Liver (tissue), 9 donors: Measurements from ENCODE around the gene TRMT61B. TPM values are rescaled to one million over a fixed set of nuclear protein-coding genes. Genes with fewer than 3 reads are reported as not detected.

Experiments
- DNase-seq: peaks from one replicate; pipeline ENCODE4 v3.0.0-alpha.2; 2017; ENCODE audit warnings: low spot score
- H3K27ac ChIP-seq, 2 donors: one replicate each; pipeline ENCODE4 v1.7.0; 2013; ENCODE audit warnings: inconsistent platforms in 2 of 2, low read length in 2 of 2, control low read depth in 1 of 2, low read depth in 1 of 2, mild to moderate bottlenecking in 1 of 2
- H3K27me3 ChIP-seq, 4 donors: one replicate each; pipeline versions ENCODE4 v1.6.1 to v1.7.0; 2013; ENCODE audit warnings: low read length in 3 of 4, inconsistent platforms in 1 of 4, mild to moderate bottlenecking in 1 of 4, moderate library complexity in 1 of 4; ENCODE audit not compliant: control insufficient read depth in 4 of 4, insufficient read depth in 4 of 4
- H3K36me3 ChIP-seq, 4 donors: one replicate each; pipeline versions ENCODE4 v1.6.1 to v1.7.0; 2013; ENCODE audit warnings: low read length in 3 of 4, mild to moderate bottlenecking in 3 of 4, low read depth in 1 of 4, moderate library complexity in 1 of 4; ENCODE audit not compliant: control insufficient read depth in 4 of 4, insufficient read depth in 3 of 4
- H3K4me1 ChIP-seq, 4 donors: one replicate each; pipeline versions ENCODE4 v1.6.1 to v1.7.0; 2013; ENCODE audit warnings: low read length in 3 of 4, mild to moderate bottlenecking in 3 of 4, moderate library complexity in 1 of 4; ENCODE audit not compliant: control insufficient read depth in 4 of 4, insufficient read depth in 4 of 4
- H3K4me3 ChIP-seq, 3 donors: one replicate each; pipeline versions ENCODE4 v1.6.1 to v1.7.0; 2013; ENCODE audit warnings: low read length in 3 of 3, control low read depth in 1 of 3, low read depth in 1 of 3, mild to moderate bottlenecking in 1 of 3
- H3K9ac ChIP-seq, 2 donors: one replicate each; pipeline ENCODE4 v1.7.0; 2013; ENCODE audit warnings: low read length in 2 of 2, mild to moderate bottlenecking in 2 of 2, moderate library complexity in 2 of 2, control low read depth in 1 of 2, low read depth in 1 of 2
- H3K9me3 ChIP-seq, 4 donors: one replicate each; pipeline versions ENCODE4 v1.6.1 to v1.7.0; 2013; ENCODE audit warnings: low read length in 3 of 4; ENCODE audit not compliant: control insufficient read depth in 4 of 4
- EGR1 ChIP-seq, 2 donors: IDR thresholded peaks; 2 replicates each; pipeline ENCODE4 v1.6.1; 2016 to 2018; ENCODE audit warnings: antibody characterized with exemption in 2 of 2, low read depth in 2 of 2
- FOXA1 ChIP-seq: IDR thresholded peaks from 2 replicates; pipeline ENCODE4 v1.6.1; 2016; ENCODE audit warnings: antibody characterized with exemption
- FOXA2 ChIP-seq: IDR thresholded peaks from 2 replicates; pipeline ENCODE4 v1.6.1; 2016; ENCODE audit warnings: antibody characterized with exemption
- GABPA ChIP-seq, 2 donors: IDR thresholded peaks in 1 of 2; conservative IDR thresholded peaks in 1 of 2; 2 replicates each; pipeline ENCODE4 v1.6.1; 2016; ENCODE audit warnings: antibody characterized with exemption in 2 of 2, mild to moderate bottlenecking in 1 of 2, moderate library complexity in 1 of 2
- HNF4A ChIP-seq, 2 donors: conservative IDR thresholded peaks; 2 replicates each; pipeline ENCODE4 v1.6.1; 2016; ENCODE audit warnings: antibody characterized with exemption in 2 of 2, mild to moderate bottlenecking in 2 of 2
- JUND ChIP-seq, 2 donors: IDR thresholded peaks; 2 replicates each; pipeline ENCODE4 v1.6.1; 2016; ENCODE audit warnings: antibody characterized with exemption in 2 of 2
- RAD21 ChIP-seq, 2 donors: IDR thresholded peaks; 2 replicates each; pipeline ENCODE4 v1.6.1; 2016; ENCODE audit warnings: antibody characterized with exemption in 2 of 2, mild to moderate bottlenecking in 2 of 2
- RXRA ChIP-seq, 2 donors: IDR thresholded peaks; 2 replicates each; pipeline ENCODE4 v1.6.1; 2017 to 2018; ENCODE audit warnings: antibody characterized with exemption in 2 of 2, mild to moderate bottlenecking in 1 of 2
- SP1 ChIP-seq: IDR thresholded peaks from 2 replicates; pipeline ENCODE4 v1.6.1; 2018; ENCODE audit warnings: antibody characterized with exemption, mild to moderate bottlenecking
- TAF1 ChIP-seq: conservative IDR thresholded peaks from 2 replicates; pipeline ENCODE4 v1.6.1; 2016; ENCODE audit warnings: antibody characterized with exemption, mild to moderate bottlenecking
- YY1 ChIP-seq: IDR thresholded peaks from 2 replicates; pipeline ENCODE4 v1.6.1; 2016; ENCODE audit warnings: antibody characterized with exemption, mild to moderate bottlenecking
- WGBS: extraction: QIAGEN DNeasy Blood & Tissue Kit; methylation state at CpG from one replicate; pipeline ENCODE4 v1.1.7; 2013; 5-methylcytosine and 5-hydroxymethylcytosine counted together
- polyA plus RNA-seq, 2 donors: library from polyadenylated mRNA; stranded (reverse) in 1 of 2; unstranded in 1 of 2; fragments of 200-250 nt in 1 of 2; fragments of >200 nt in 1 of 2; fragmentation: Nextera tagmentation in 1 of 2; extraction: Ambion mirVana in 1 of 2; gene quantifications; one replicate each; pipeline versions ENCODE4 v1.2.1 to v1.2.3, GENCODE V29; 2013 to 2015
- total RNA-seq, 2 donors: library from RNA; depleted of rRNA; stranded (reverse); fragments of >200 nt; gene quantifications; one replicate each; pipeline ENCODE4 v1.2.3, GENCODE V29; 2014
- TF ChIP-seq, protein P1 (sequence below): IDR thresholded peaks from 2 replicates; pipeline ENCODE4 v1.6.1; 2016; ENCODE audit warnings: antibody characterized with exemption
- TF ChIP-seq, protein P2 (sequence below): fragments of 150-350 bp; IDR thresholded peaks from 2 replicates; pipeline ENCODE4 v1.5.1; 2017; ENCODE audit warnings: improper control_type of control experiment, low read depth, low read length; ENCODE audit not compliant: missing input control
- TF ChIP-seq, protein P3 (sequence below): IDR thresholded peaks from 2 replicates; pipeline ENCODE4 v1.6.1; 2016; ENCODE audit warnings: antibody characterized with exemption
- TF ChIP-seq, protein P4 (sequence below): IDR thresholded peaks from 2 replicates; pipeline ENCODE4 v1.6.1; 2016; ENCODE audit warnings: antibody characterized with exemption, mild to moderate bottlenecking
- donor health status: healthy.
- donor health status: healthy.
- donor health status: healthy.
- donor health status: healthy.
- donor health status: healthy.

Gene TRMT61B
- total and polyA plus RNA-seq, 4 donors: 7.6 to 10.6 (median 9.7) TPM

DNA sequence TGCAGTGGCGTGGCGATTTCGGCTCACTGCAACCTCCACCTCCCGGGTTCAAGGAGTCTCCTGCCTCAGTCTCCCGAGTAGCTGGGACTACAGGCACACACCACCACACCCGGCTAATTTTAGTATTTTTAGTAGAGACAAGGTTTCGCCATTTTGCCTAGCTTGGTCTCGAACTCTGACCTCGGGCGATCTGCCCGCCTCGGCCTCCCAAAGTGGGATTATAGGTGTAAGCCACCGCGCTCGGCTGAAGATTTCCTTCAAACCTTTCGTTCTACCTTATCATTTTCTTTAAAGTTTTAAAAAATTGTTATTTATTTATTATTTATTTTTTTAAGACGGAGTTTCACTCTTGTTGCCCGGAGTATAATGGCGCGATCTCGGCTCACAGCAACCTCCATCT, 23.4 kb upstream of the TRMT61B start:
- TF ChIP-seq HNF4A (conservative IDR thresholded peaks at IDR 0.05): no peak
- no peak for TF ChIP-seq FOXA2
- TF ChIP-seq TAF1: no peak
- no peak for TF ChIP-seq GABPA (IDR thresholded peaks at IDR 0.05 in 1 of 2, conservative IDR thresholded peaks at IDR 0.05 in 1 of 2)
- TF ChIP-seq SP1: no peak
- no peak for TF ChIP-seq EGR1 (IDR thresholded peaks at IDR 0.05; ENCODE audit: low read depth in 2 of 2)
- TF ChIP-seq, protein P1, sequence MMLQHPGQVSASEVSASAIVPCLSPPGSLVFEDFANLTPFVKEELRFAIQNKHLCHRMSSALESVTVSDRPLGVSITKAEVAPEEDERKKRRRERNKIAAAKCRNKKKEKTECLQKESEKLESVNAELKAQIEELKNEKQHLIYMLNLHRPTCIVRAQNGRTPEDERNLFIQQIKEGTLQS: no peak
- no peak for DNase-seq
- 95% methylated on average over 21 of the region's 21 CpGs for WGBS

DNA sequence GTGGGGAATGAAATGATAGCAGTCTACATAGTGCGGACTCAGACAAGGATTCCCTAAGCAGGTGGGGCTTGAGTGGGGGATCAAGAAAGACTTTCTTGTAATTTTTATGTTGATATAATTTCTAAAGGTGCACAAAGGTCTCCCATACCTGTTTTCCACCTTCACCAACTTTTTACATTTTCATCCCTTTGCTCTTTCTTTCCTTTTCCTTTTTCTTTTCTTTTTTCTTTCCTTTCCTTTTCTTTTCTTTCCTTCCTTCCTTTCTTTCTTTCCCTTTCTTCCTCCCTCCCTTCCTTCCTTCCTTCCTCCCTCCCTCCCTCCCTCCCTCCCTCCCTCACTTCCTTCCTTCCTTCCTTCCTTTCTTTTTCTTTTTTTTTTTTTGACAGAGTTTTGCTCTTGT, 10.1 kb upstream of the TRMT61B start:
- TF ChIP-seq EGR1 (IDR thresholded peaks at IDR 0.05; ENCODE audit: low read depth in 2 of 2): no peak
- TF ChIP-seq, protein P2, sequence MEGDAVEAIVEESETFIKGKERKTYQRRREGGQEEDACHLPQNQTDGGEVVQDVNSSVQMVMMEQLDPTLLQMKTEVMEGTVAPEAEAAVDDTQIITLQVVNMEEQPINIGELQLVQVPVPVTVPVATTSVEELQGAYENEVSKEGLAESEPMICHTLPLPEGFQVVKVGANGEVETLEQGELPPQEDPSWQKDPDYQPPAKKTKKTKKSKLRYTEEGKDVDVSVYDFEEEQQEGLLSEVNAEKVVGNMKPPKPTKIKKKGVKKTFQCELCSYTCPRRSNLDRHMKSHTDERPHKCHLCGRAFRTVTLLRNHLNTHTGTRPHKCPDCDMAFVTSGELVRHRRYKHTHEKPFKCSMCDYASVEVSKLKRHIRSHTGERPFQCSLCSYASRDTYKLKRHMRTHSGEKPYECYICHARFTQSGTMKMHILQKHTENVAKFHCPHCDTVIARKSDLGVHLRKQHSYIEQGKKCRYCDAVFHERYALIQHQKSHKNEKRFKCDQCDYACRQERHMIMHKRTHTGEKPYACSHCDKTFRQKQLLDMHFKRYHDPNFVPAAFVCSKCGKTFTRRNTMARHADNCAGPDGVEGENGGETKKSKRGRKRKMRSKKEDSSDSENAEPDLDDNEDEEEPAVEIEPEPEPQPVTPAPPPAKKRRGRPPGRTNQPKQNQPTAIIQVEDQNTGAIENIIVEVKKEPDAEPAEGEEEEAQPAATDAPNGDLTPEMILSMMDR: no peak
- TF ChIP-seq, protein P1: no peak
- H3K4me1 ChIP-seq: no peaks in the 10 kb centered on the region
- H3K9me3 ChIP-seq: no peaks in the 10 kb centered on the region
- 98% methylated on average over 1 of the region's 1 CpG for WGBS
- H3K9ac ChIP-seq: no peak overlapping the region
- peaks cover 0 to 2% (median under 1%) of the 10 kb centered on the region in 4 donors for H3K27me3 ChIP-seq
- no peak overlapping the region for H3K4me3 ChIP-seq
- DNase-seq: no peak
- no peaks in the 10 kb centered on the region for H3K36me3 ChIP-seq
- no peak overlapping the region for H3K27ac ChIP-seq

More for the DNA sequence above, 23.4 kb upstream of the TRMT61B start:
- H3K27me3 ChIP-seq: no peaks in the 10 kb centered on the region
- H3K4me1 ChIP-seq: peaks cover 7 to 32% (median 30%) of the 10 kb centered on the region in 4 donors
- H3K27ac ChIP-seq: no peak overlapping the region
- H3K9me3 ChIP-seq: no peaks in the 10 kb centered on the region
- no peak overlapping the region for H3K4me3 ChIP-seq
- H3K36me3 ChIP-seq: no peaks in the 10 kb centered on the region
- no peak overlapping the region for H3K9ac ChIP-seq

DNA sequence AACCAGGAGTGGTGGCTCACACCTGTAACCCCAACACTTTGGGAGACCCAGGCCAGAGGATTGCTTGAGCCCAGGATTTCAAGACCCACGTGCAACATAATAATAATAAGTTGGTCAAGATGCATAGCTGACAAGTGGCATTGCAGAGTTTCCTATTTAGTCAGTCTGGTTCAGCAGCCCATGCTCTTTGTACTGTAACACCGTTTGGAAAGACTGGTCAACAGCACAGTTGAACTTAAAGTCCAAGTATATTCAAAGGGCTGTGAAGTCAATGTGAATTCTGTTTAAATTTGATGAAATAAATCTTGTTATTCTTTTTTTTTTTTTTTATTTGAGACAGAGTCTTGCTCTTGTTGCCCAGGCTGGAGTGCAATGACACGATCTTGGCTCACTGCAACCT, 1.5 kb upstream of the TRMT61B start:
- Histone ChIP-seq H3K36me3 (no peaks in the 10 kb centered on the region), H3K4me1 (peaks cover 0 to 24% (median 21%) of the 10 kb centered on the region in 4 donors), H3K9me3 (no peaks in the 10 kb centered on the region), H3K4me3 (no peak overlapping the region), H3K27ac (no peak overlapping the region), H3K9ac (no peak overlapping the region), H3K27me3 (peaks cover 0 to 2% (median 0%) of the 10 kb centered on the region in 4 donors)
- WGBS: 72% methylated on average over 3 of the region's 3 CpGs
- no peak for DNase-seq
- TF ChIP-seq, protein P3, sequence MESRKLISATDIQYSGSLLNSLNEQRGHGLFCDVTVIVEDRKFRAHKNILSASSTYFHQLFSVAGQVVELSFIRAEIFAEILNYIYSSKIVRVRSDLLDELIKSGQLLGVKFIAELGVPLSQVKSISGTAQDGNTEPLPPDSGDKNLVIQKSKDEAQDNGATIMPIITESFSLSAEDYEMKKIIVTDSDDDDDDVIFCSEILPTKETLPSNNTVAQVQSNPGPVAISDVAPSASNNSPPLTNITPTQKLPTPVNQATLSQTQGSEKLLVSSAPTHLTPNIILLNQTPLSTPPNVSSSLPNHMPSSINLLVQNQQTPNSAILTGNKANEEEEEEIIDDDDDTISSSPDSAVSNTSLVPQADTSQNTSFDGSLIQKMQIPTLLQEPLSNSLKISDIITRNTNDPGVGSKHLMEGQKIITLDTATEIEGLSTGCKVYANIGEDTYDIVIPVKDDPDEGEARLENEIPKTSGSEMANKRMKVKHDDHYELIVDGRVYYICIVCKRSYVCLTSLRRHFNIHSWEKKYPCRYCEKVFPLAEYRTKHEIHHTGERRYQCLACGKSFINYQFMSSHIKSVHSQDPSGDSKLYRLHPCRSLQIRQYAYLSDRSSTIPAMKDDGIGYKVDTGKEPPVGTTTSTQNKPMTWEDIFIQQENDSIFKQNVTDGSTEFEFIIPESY: no peak
- TF ChIP-seq RXRA (IDR thresholded peaks at IDR 0.05): no peak
- no peak for TF ChIP-seq YY1
- no peak for TF ChIP-seq FOXA1
- no peak for TF ChIP-seq JUND (IDR thresholded peaks at IDR 0.05)
- TF ChIP-seq GABPA (IDR thresholded peaks at IDR 0.05 in 1 of 2, conservative IDR thresholded peaks at IDR 0.05 in 1 of 2): no peak
- TF ChIP-seq, protein P4, sequence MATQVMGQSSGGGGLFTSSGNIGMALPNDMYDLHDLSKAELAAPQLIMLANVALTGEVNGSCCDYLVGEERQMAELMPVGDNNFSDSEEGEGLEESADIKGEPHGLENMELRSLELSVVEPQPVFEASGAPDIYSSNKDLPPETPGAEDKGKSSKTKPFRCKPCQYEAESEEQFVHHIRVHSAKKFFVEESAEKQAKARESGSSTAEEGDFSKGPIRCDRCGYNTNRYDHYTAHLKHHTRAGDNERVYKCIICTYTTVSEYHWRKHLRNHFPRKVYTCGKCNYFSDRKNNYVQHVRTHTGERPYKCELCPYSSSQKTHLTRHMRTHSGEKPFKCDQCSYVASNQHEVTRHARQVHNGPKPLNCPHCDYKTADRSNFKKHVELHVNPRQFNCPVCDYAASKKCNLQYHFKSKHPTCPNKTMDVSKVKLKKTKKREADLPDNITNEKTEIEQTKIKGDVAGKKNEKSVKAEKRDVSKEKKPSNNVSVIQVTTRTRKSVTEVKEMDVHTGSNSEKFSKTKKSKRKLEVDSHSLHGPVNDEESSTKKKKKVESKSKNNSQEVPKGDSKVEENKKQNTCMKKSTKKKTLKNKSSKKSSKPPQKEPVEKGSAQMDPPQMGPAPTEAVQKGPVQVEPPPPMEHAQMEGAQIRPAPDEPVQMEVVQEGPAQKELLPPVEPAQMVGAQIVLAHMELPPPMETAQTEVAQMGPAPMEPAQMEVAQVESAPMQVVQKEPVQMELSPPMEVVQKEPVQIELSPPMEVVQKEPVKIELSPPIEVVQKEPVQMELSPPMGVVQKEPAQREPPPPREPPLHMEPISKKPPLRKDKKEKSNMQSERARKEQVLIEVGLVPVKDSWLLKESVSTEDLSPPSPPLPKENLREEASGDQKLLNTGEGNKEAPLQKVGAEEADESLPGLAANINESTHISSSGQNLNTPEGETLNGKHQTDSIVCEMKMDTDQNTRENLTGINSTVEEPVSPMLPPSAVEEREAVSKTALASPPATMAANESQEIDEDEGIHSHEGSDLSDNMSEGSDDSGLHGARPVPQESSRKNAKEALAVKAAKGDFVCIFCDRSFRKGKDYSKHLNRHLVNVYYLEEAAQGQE: no peak
- no peak for TF ChIP-seq TAF1
- TF ChIP-seq RAD21 (IDR thresholded peaks at IDR 0.05): no peak
